H1 (cell line): ENCODE data around the gene ACKR3. TPM values are rescaled to one million over a fixed set of nuclear protein-coding genes. Genes with fewer than 3 reads are reported as not detected.

Experiments used
- CTCF ChIA-PET: fragments of 300-600 bp; sonication (Branson Sonifier 250); formaldehyde crosslinking; loops from one replicate; lab custom pipeline; 2021; ENCODE audit not compliant: partially characterized antibody; lab: Charles Lee
- POLR2A ChIA-PET: fragments of 300-600 bp; sonication (Branson Sonifier 250); formaldehyde crosslinking; loops from one replicate; lab custom pipeline; 2021; ENCODE audit warnings: inconsistent platforms; ENCODE audit not compliant: partially characterized antibody; lab: Charles Lee
- DNase-seq, 2 experiments: peaks; one replicate each; pipeline versions ENCODE4 v3.0.0 to v3.0.0-alpha.2; 2010 to 2022; ENCODE audit warnings: low spot score in 2 of 2, low read depth in 1 of 2, mixed read lengths in 1 of 2
- FAIRE-seq: peaks from 2 replicates; lab custom pipeline; 2011; peaks lifted over from hg19 to GRCh38; lab: Jason Lieb, UNC
- H2AFZ ChIP-seq: 2 replicates; pipeline ENCODE4 v1.8.1; 2012; ENCODE audit warnings: low read length, inconsistent platforms
- H2AK5ac ChIP-seq: 2 replicates; pipeline ENCODE4 v1.6.1; 2013; ENCODE audit warnings: low read depth, low read length
- H2BK120ac ChIP-seq: replicated peaks from 2 replicates; pipeline ENCODE3; 2013; ENCODE audit warnings: low read depth, low read length, inconsistent platforms
- H2BK12ac ChIP-seq: 2 replicates; pipeline ENCODE4 v1.6.1; 2013; ENCODE audit warnings: low read depth, low read length
- H2BK15ac ChIP-seq: 2 replicates; pipeline ENCODE4 v1.6.1; 2013; ENCODE audit warnings: low read length
- H2BK20ac ChIP-seq: 2 replicates; pipeline ENCODE4 v1.6.1; 2013; ENCODE audit warnings: low read length
- H2BK5ac ChIP-seq: 2 replicates; pipeline ENCODE4 v1.6.1; 2013; ENCODE audit warnings: low read depth, low read length
- H3K14ac ChIP-seq: 2 replicates; pipeline ENCODE4 v1.6.1; 2013; ENCODE audit warnings: inconsistent platforms; ENCODE audit not compliant: insufficient read length
- H3K18ac ChIP-seq: 2 replicates; pipeline ENCODE4 v1.6.1; 2013; ENCODE audit warnings: low read length; ENCODE audit errors: extremely low read depth
- H3K23ac ChIP-seq: 2 replicates; pipeline ENCODE4 v1.6.1; 2013; ENCODE audit warnings: inconsistent platforms; ENCODE audit not compliant: insufficient read length
- H3K23me2 ChIP-seq: 2 replicates; pipeline ENCODE4 v1.6.1; 2013; ENCODE audit warnings: low read depth, low read length
- H3K27ac ChIP-seq: 2 replicates; pipeline ENCODE4 v1.6.1; 2011; ENCODE audit warnings: low read depth, low read length, inconsistent platforms
- H3K27me3 ChIP-seq, 4 experiments: replicated peaks in 1 of 4; 1 replicate in 1 of 4; 2 replicates in 3 of 4; pipeline versions ENCODE4 v1.6.1 to v1.8.1; 2011 to 2013; ENCODE audit warnings: low read length in 3 of 4, mild to moderate bottlenecking in 3 of 4, inconsistent platforms in 2 of 4, mixed read lengths in 2 of 4, moderate library complexity in 1 of 4; ENCODE audit not compliant: control insufficient read depth in 3 of 4, insufficient read depth in 3 of 4; ENCODE audit errors: extremely low read depth in 1 of 4
- H3K36me3 ChIP-seq, 4 experiments: 2 replicates each; pipeline versions ENCODE4 v1.6.1 to v1.8.1; 2011 to 2013; ENCODE audit warnings: mild to moderate bottlenecking in 4 of 4, low read length in 3 of 4, moderate library complexity in 2 of 4, control low read depth in 1 of 4, inconsistent platforms in 1 of 4; ENCODE audit not compliant: insufficient read depth in 4 of 4, control insufficient read depth in 2 of 4
- H3K4ac ChIP-seq: replicated peaks from 2 replicates; pipeline ENCODE3; 2013; ENCODE audit warnings: low read length, low read depth, mixed read lengths, inconsistent platforms; ENCODE audit not compliant: insufficient read length
- H3K4me1 ChIP-seq, 4 experiments: replicated peaks in 1 of 4; 1 replicate in 1 of 4; 2 replicates in 3 of 4; pipeline versions ENCODE4 v1.6.1 to v1.8.1; 2011 to 2013; ENCODE audit warnings: low read length in 3 of 4, inconsistent platforms in 2 of 4, mixed read lengths in 1 of 4; ENCODE audit not compliant: insufficient read depth in 4 of 4, control insufficient read depth in 3 of 4
- H3K4me2 ChIP-seq, 2 experiments: 2 replicates each; pipeline versions ENCODE4 v1.6.1 to v1.8.1; 2011 to 2013; ENCODE audit warnings: low read depth in 2 of 2, low read length in 2 of 2, control low read depth in 1 of 2, inconsistent platforms in 1 of 2, mild to moderate bottlenecking in 1 of 2; ENCODE audit not compliant: insufficient read depth in 1 of 2
- H3K4me3 ChIP-seq, 4 experiments: fragments of 200-600, 300-600 bp in 1 of 4; sonication (generic), shearing (Covaris generic), sonication (Bioruptor Twin) in 1 of 4; 2 replicates each; pipeline versions ENCODE4 v1.5.1 to v1.8.1; 2011 to 2016; ENCODE audit warnings: low read length in 4 of 4, low read depth in 3 of 4, control low read depth in 2 of 4, inconsistent platforms in 2 of 4, mild to moderate bottlenecking in 2 of 4, mixed read lengths in 1 of 4, moderate library complexity in 1 of 4; ENCODE audit not compliant: insufficient read depth in 2 of 4; ENCODE audit errors: extremely low read depth in 1 of 4
- H3K56ac ChIP-seq: replicated peaks from 2 replicates; pipeline ENCODE3; 2013; ENCODE audit warnings: low read depth, mild to moderate bottlenecking, mixed read lengths, low read length, inconsistent platforms; ENCODE audit not compliant: insufficient read length
- H3K79me1 ChIP-seq: 2 replicates; pipeline ENCODE4 v1.6.1; 2013; ENCODE audit warnings: low read depth, low read length, control low read depth
- H3K79me2 ChIP-seq, 2 experiments: 2 replicates each; pipeline versions ENCODE4 v1.6.1 to v1.8.1; 2012 to 2013; ENCODE audit warnings: low read length in 2 of 2, mild to moderate bottlenecking in 2 of 2, inconsistent platforms in 1 of 2; ENCODE audit not compliant: insufficient read depth in 2 of 2, control insufficient read depth in 1 of 2
- H3K9ac ChIP-seq, 4 experiments: replicated peaks in 1 of 4; 1 replicate in 1 of 4; 2 replicates in 3 of 4; pipeline versions ENCODE4 v1.6.1 to v1.8.1; 2011 to 2013; ENCODE audit warnings: low read depth in 3 of 4, low read length in 3 of 4, control low read depth in 2 of 4, mild to moderate bottlenecking in 2 of 4, moderate library complexity in 2 of 4, inconsistent platforms in 1 of 4; ENCODE audit errors: extremely low read depth in 1 of 4
- H3K9me3 ChIP-seq, 2 experiments: 2 replicates each; pipeline versions ENCODE4 v1.6.1 to v1.8.1; 2012 to 2013; ENCODE audit warnings: mild to moderate bottlenecking in 2 of 2, moderate library complexity in 2 of 2, control low read depth in 1 of 2, inconsistent platforms in 1 of 2, low read depth in 1 of 2, low read length in 1 of 2, mixed read lengths in 1 of 2; ENCODE audit not compliant: insufficient read depth in 2 of 2
- H4K20me1 ChIP-seq, 2 experiments: replicated peaks in 1 of 2; 2 replicates each; pipeline versions ENCODE3 to v1.8.1; 2011 to 2013; ENCODE audit warnings: inconsistent platforms in 2 of 2, low read length in 2 of 2, mild to moderate bottlenecking in 1 of 2; ENCODE audit not compliant: insufficient read depth in 2 of 2, control insufficient read depth in 1 of 2
- H4K5ac ChIP-seq: 2 replicates; pipeline ENCODE4 v1.6.1; 2013; ENCODE audit warnings: low read length, low read depth, mixed read lengths, inconsistent platforms; ENCODE audit not compliant: insufficient read length
- H4K8ac ChIP-seq: 2 replicates; pipeline ENCODE4 v1.8.0; 2013; ENCODE audit warnings: mild to moderate bottlenecking, moderate library complexity, low read length, inconsistent platforms; ENCODE audit not compliant: insufficient read depth; ENCODE audit errors: extremely low read depth
- H4K91ac ChIP-seq: replicated peaks from 2 replicates; pipeline ENCODE3; 2013; ENCODE audit warnings: low read length, mixed read lengths, inconsistent platforms; ENCODE audit not compliant: insufficient read length
- CHD1 ChIP-seq: IDR thresholded peaks from 2 replicates; pipeline ENCODE4 v1.6.1; 2012; ENCODE audit warnings: low read depth, low read length, improper control_type of control experiment
- FOSL1 ChIP-seq: IDR thresholded peaks from 2 replicates; pipeline ENCODE4 v1.6.1; 2011; ENCODE audit warnings: mild to moderate bottlenecking, low read depth, low read length, moderate library complexity; ENCODE audit not compliant: insufficient read depth
- KDM4A ChIP-seq: IDR thresholded peaks from one replicate; pipeline ENCODE4 v1.7.1; 2012; ENCODE audit warnings: low read depth, mild to moderate bottlenecking, moderate library complexity, low read length, inconsistent platforms; ENCODE audit not compliant: severe bottlenecking
- TAF1 ChIP-seq: IDR thresholded peaks from 2 replicates; pipeline ENCODE4 v1.6.1; 2011; ENCODE audit warnings: mild to moderate bottlenecking, low read depth, low read length
- WGBS, 2 experiments: shearing (Covaris generic) in 1 of 2; methylation state at CpG; one replicate each; pipeline versions ENCODE4 v1.1.6 to v1.1.7; 2013 to 2015; ENCODE audit warnings: low lambda C conversion rate in 2 of 2, mixed read lengths in 2 of 2, inconsistent platforms in 1 of 2, low coverage in 1 of 2, missing lambda C conversion rate in 1 of 2; ENCODE audit not compliant: insufficient replicate concordance in 2 of 2, insufficient coverage in 1 of 2, insufficient read length in 1 of 2; ENCODE audit errors: extremely low coverage in 1 of 2, missing lambda C conversion rate in 1 of 2; 5-methylcytosine and 5-hydroxymethylcytosine counted together
- polyA plus RNA-seq, 7 experiments: library from polyadenylated mRNA; depleted of rRNA in 3 of 7; stranded (reverse) in 5 of 7; unstranded in 2 of 7; fragments of >200 nt in 5 of 7; fragments of 200-250 nt in 2 of 7; gene quantifications; 1 replicate in 5 of 7; 2 replicates in 1 of 7; 4 replicates in 1 of 7; pipeline versions ENCODE4 v1.2.1 to v1.2.3, GENCODE V29; 2011 to 2013; ENCODE audit warnings: missing spikeins in 2 of 7, mixed read lengths in 2 of 7
- total RNA-seq: library from RNA; stranded (reverse); fragmentation: NEBNext Ultra II Directional; extraction: Animal tissue kit (Norgen Biotek cat#: 25700); gene quantifications from 2 replicates; pipeline ENCODE4 v1.2.1, GENCODE V29; 2021

The ACKR3 gene
- total and polyA plus RNA-seq, 2 of the 8 experiments (the other 6 are each of a cell fraction or from before 2014, with no cell fraction given), result 1.4 to 24.4 TPM

DNA sequence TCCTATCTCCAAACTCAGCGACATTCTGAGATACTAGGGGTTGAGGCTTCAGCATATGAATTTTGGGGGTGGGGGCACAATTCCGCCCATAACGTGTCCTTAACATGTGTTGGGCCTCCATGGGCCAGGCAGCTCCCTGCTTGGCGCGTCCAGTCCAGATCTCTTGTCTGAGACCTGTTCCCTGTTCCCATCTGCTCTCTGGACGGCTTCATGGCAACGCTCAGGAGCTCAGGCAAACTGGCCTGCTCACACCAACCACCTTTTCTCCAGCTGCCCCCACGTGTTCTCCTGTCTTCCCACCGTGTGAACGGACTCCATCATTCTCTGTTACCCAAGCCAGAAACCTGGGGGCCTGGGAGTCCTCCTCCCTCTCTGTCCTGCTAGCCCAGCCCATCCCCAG is 36.4 kb downstream of the ACKR3 start:
- H3K4ac ChIP-seq, result no peak overlapping the region
- no peaks in the 10 kb centered on the region for H3K79me1 ChIP-seq
- no peak overlapping the region for H3K18ac ChIP-seq
- CTCF ChIA-PET, result interaction anchor here (0.7 to 2.0 kb wide), 4 partner anchors 10 to 454 kb away, joined by 3 to 6 read pairs (median 3); no protein-coding TSS in a partner anchor
- H3K23ac ChIP-seq, result no peak overlapping the region
- no peak overlapping the region for H2AK5ac ChIP-seq
- H3K23me2 ChIP-seq, result no peaks in the 10 kb centered on the region
- POLR2A ChIA-PET, result no interaction called here
- H3K36me3 ChIP-seq, result no peaks in the 10 kb centered on the region
- no peaks in the 10 kb centered on the region; a peak in 1 of 4 replicates for H3K9me3 ChIP-seq
- H2BK12ac ChIP-seq, result no peak overlapping the region
- no peak overlapping the region for H2BK120ac ChIP-seq
- H2BK20ac ChIP-seq, result no peak overlapping the region
- DNase-seq, result no peak
- H2AFZ ChIP-seq, result no peak overlapping the region
- no peaks in the 10 kb centered on the region for H3K27me3 ChIP-seq
- H3K56ac ChIP-seq, result no peak overlapping the region
- no peak overlapping the region for H4K5ac ChIP-seq
- H2BK5ac ChIP-seq, result no peak overlapping the region
- H3K9ac ChIP-seq, result no peak overlapping the region
- no peaks in the 10 kb centered on the region for H4K20me1 ChIP-seq
- no peak for FAIRE-seq
- H3K4me2 ChIP-seq, result no peak overlapping the region
- H2BK15ac ChIP-seq, result no peak overlapping the region
- H4K8ac ChIP-seq, result no peak overlapping the region
- H3K79me2 ChIP-seq, result no peaks in the 10 kb centered on the region
- no peak overlapping the region for H3K4me3 ChIP-seq
- H3K27ac ChIP-seq, result no peak overlapping the region
- H3K4me1 ChIP-seq, result no peaks in the 10 kb centered on the region
- no peak overlapping the region for H3K14ac ChIP-seq
- WGBS, 2 experiments, result 91% methylated on average over 10 of the region's 10 CpGs; no CpG with 5 or more reads in 1 of the 2 experiments
- H4K91ac ChIP-seq, result no peak overlapping the region
- TF ChIP-seq CHD1 (no peak), TAF1 (no peak), FOSL1 (no peak), KDM4A (no peak)
